ENCODE data around the gene SPDYC. TPM values are rescaled to one million over a fixed set of nuclear protein-coding genes. Genes with fewer than 3 reads are reported as not detected.

The SPDYC gene
- total and polyA plus RNA-seq, 2 of the 13 experiments (the other 11 are each of a cell fraction or from before 2014, with no cell fraction given) = 0.15 to 0.33 TPM

DNA sequence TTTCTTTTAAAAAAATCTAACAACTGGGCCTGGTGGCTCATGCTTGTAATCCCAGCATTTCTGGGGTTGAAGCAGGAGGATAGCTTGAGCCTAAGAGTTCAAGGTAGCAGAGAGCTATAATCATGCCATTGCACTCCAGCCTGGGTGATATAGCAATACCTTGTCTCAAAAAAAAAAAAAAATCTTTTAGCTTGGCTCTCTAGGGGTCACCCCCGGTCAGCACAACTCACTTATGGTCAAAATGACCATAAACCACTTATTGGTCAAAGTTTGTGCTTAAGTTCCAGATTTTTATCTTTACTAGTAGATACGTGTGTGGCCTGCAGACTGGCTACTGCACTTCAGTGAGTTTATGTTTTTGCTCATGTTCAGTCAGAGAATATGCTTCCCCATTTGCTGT, 6.3 kb upstream of the SPDYC start (continued):
- TF ChIP-seq, protein P1, sequence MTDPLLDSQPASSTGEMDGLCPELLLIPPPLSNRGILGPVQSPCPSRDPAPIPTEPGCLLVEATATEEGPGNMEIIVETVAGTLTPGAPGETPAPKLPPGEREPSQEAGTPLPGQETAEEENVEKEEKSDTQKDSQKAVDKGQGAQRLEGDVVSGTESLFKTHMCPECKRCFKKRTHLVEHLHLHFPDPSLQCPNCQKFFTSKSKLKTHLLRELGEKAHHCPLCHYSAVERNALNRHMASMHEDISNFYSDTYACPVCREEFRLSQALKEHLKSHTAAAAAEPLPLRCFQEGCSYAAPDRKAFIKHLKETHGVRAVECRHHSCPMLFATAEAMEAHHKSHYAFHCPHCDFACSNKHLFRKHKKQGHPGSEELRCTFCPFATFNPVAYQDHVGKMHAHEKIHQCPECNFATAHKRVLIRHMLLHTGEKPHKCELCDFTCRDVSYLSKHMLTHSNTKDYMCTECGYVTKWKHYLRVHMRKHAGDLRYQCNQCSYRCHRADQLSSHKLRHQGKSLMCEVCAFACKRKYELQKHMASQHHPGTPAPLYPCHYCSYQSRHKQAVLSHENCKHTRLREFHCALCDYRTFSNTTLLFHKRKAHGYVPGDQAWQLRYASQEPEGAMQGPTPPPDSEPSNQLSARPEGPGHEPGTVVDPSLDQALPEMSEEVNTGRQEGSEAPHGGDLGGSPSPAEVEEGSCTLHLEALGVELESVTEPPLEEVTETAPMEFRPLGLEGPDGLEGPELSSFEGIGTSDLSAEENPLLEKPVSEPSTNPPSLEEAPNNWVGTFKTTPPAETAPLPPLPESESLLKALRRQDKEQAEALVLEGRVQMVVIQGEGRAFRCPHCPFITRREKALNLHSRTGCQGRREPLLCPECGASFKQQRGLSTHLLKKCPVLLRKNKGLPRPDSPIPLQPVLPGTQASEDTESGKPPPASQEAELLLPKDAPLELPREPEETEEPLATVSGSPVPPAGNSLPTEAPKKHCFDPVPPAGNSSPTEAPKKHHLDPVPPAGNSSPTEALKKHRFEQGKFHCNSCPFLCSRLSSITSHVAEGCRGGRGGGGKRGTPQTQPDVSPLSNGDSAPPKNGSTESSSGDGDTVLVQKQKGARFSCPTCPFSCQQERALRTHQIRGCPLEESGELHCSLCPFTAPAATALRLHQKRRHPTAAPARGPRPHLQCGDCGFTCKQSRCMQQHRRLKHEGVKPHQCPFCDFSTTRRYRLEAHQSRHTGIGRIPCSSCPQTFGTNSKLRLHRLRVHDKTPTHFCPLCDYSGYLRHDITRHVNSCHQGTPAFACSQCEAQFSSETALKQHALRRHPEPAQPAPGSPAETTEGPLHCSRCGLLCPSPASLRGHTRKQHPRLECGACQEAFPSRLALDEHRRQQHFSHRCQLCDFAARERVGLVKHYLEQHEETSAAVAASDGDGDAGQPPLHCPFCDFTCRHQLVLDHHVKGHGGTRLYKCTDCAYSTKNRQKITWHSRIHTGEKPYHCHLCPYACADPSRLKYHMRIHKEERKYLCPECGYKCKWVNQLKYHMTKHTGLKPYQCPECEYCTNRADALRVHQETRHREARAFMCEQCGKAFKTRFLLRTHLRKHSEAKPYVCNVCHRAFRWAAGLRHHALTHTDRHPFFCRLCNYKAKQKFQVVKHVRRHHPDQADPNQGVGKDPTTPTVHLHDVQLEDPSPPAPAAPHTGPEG (CRISPR knock-in tag; IDR thresholded peaks at IDR 0.05) = no peak
- TF ChIP-seq, protein P2, sequence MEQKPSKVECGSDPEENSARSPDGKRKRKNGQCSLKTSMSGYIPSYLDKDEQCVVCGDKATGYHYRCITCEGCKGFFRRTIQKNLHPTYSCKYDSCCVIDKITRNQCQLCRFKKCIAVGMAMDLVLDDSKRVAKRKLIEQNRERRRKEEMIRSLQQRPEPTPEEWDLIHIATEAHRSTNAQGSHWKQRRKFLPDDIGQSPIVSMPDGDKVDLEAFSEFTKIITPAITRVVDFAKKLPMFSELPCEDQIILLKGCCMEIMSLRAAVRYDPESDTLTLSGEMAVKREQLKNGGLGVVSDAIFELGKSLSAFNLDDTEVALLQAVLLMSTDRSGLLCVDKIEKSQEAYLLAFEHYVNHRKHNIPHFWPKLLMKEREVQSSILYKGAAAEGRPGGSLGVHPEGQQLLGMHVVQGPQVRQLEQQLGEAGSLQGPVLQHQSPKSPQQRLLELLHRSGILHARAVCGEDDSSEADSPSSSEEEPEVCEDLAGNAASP (CRISPR knock-in tag; IDR thresholded peaks at IDR 0.05; ENCODE audit: borderline replicate concordance) = peak; percentile 36; the same call in 1 of the 2 replicates
- TF ChIP-seq SMC3 (IDR thresholded peaks at IDR 0.05; ENCODE audit: low read length) (0 out of 2 replicates have a peak, but pooled peaks have one; percentile 2), CEBPG (CRISPR knock-in tag; IDR thresholded peaks at IDR 0.05) (no peak)

All from HepG2 (cell line).